H1 (cell line): Measurements from ENCODE around the gene CFAP97. TPM values are rescaled to one million over a fixed set of nuclear protein-coding genes. Genes with fewer than 3 reads are reported as not detected.

ENCODE experiments used
- CTCF ChIA-PET: fragments of 300-600 bp; sonication (Branson Sonifier 250); formaldehyde crosslinking; loops from one replicate; lab custom pipeline; 2021; ENCODE audit not compliant: partially characterized antibody; lab: Charles Lee
- POLR2A ChIA-PET: fragments of 300-600 bp; sonication (Branson Sonifier 250); formaldehyde crosslinking; loops from one replicate; lab custom pipeline; 2021; ENCODE audit warnings: inconsistent platforms; ENCODE audit not compliant: partially characterized antibody; lab: Charles Lee
- DNase-seq, 2 experiments: peaks; one replicate each; pipeline versions ENCODE4 v3.0.0 to v3.0.0-alpha.2; 2010 to 2022; ENCODE audit warnings: low spot score in 2 of 2, low read depth in 1 of 2, mixed read lengths in 1 of 2
- FAIRE-seq: peaks from 2 replicates; lab custom pipeline; 2011; peaks lifted over from hg19 to GRCh38; lab: Jason Lieb, UNC
- H2AFZ ChIP-seq: 2 replicates; pipeline ENCODE4 v1.8.1; 2012; ENCODE audit warnings: low read length, inconsistent platforms
- H2AK5ac ChIP-seq: 2 replicates; pipeline ENCODE4 v1.6.1; 2013; ENCODE audit warnings: low read depth, low read length
- H2BK120ac ChIP-seq: replicated peaks from 2 replicates; pipeline ENCODE3; 2013; ENCODE audit warnings: low read depth, low read length, inconsistent platforms
- H2BK12ac ChIP-seq: 2 replicates; pipeline ENCODE4 v1.6.1; 2013; ENCODE audit warnings: low read depth, low read length
- H2BK15ac ChIP-seq: 2 replicates; pipeline ENCODE4 v1.6.1; 2013; ENCODE audit warnings: low read length
- H2BK20ac ChIP-seq: 2 replicates; pipeline ENCODE4 v1.6.1; 2013; ENCODE audit warnings: low read length
- H2BK5ac ChIP-seq: 2 replicates; pipeline ENCODE4 v1.6.1; 2013; ENCODE audit warnings: low read depth, low read length
- H3K14ac ChIP-seq: 2 replicates; pipeline ENCODE4 v1.6.1; 2013; ENCODE audit warnings: inconsistent platforms; ENCODE audit not compliant: insufficient read length
- H3K18ac ChIP-seq: 2 replicates; pipeline ENCODE4 v1.6.1; 2013; ENCODE audit warnings: low read length; ENCODE audit errors: extremely low read depth
- H3K23ac ChIP-seq: 2 replicates; pipeline ENCODE4 v1.6.1; 2013; ENCODE audit warnings: inconsistent platforms; ENCODE audit not compliant: insufficient read length
- H3K23me2 ChIP-seq: 2 replicates; pipeline ENCODE4 v1.6.1; 2013; ENCODE audit warnings: low read depth, low read length
- H3K27ac ChIP-seq: 2 replicates; pipeline ENCODE4 v1.6.1; 2011; ENCODE audit warnings: low read depth, low read length, inconsistent platforms
- H3K27me3 ChIP-seq, 4 experiments: replicated peaks in 1 of 4; 1 replicate in 1 of 4; 2 replicates in 3 of 4; pipeline versions ENCODE4 v1.6.1 to v1.8.1; 2011 to 2013; ENCODE audit warnings: low read length in 3 of 4, mild to moderate bottlenecking in 3 of 4, inconsistent platforms in 2 of 4, mixed read lengths in 2 of 4, moderate library complexity in 1 of 4; ENCODE audit not compliant: control insufficient read depth in 3 of 4, insufficient read depth in 3 of 4; ENCODE audit errors: extremely low read depth in 1 of 4
- H3K36me3 ChIP-seq, 4 experiments: 2 replicates each; pipeline versions ENCODE4 v1.6.1 to v1.8.1; 2011 to 2013; ENCODE audit warnings: mild to moderate bottlenecking in 4 of 4, low read length in 3 of 4, moderate library complexity in 2 of 4, control low read depth in 1 of 4, inconsistent platforms in 1 of 4; ENCODE audit not compliant: insufficient read depth in 4 of 4, control insufficient read depth in 2 of 4
- H3K4ac ChIP-seq: replicated peaks from 2 replicates; pipeline ENCODE3; 2013; ENCODE audit warnings: low read length, low read depth, mixed read lengths, inconsistent platforms; ENCODE audit not compliant: insufficient read length
- H3K4me1 ChIP-seq, 4 experiments: replicated peaks in 1 of 4; 1 replicate in 1 of 4; 2 replicates in 3 of 4; pipeline versions ENCODE4 v1.6.1 to v1.8.1; 2011 to 2013; ENCODE audit warnings: low read length in 3 of 4, inconsistent platforms in 2 of 4, mixed read lengths in 1 of 4; ENCODE audit not compliant: insufficient read depth in 4 of 4, control insufficient read depth in 3 of 4
- H3K4me2 ChIP-seq, 2 experiments: 2 replicates each; pipeline versions ENCODE4 v1.6.1 to v1.8.1; 2011 to 2013; ENCODE audit warnings: low read depth in 2 of 2, low read length in 2 of 2, control low read depth in 1 of 2, inconsistent platforms in 1 of 2, mild to moderate bottlenecking in 1 of 2; ENCODE audit not compliant: insufficient read depth in 1 of 2
- H3K4me3 ChIP-seq, 4 experiments: fragments of 200-600, 300-600 bp in 1 of 4; sonication (generic), shearing (Covaris generic), sonication (Bioruptor Twin) in 1 of 4; 2 replicates each; pipeline versions ENCODE4 v1.5.1 to v1.8.1; 2011 to 2016; ENCODE audit warnings: low read length in 4 of 4, low read depth in 3 of 4, control low read depth in 2 of 4, inconsistent platforms in 2 of 4, mild to moderate bottlenecking in 2 of 4, mixed read lengths in 1 of 4, moderate library complexity in 1 of 4; ENCODE audit not compliant: insufficient read depth in 2 of 4; ENCODE audit errors: extremely low read depth in 1 of 4
- H3K56ac ChIP-seq: replicated peaks from 2 replicates; pipeline ENCODE3; 2013; ENCODE audit warnings: low read depth, mild to moderate bottlenecking, mixed read lengths, low read length, inconsistent platforms; ENCODE audit not compliant: insufficient read length
- H3K79me1 ChIP-seq: 2 replicates; pipeline ENCODE4 v1.6.1; 2013; ENCODE audit warnings: low read depth, low read length, control low read depth
- H3K79me2 ChIP-seq, 2 experiments: 2 replicates each; pipeline versions ENCODE4 v1.6.1 to v1.8.1; 2012 to 2013; ENCODE audit warnings: low read length in 2 of 2, mild to moderate bottlenecking in 2 of 2, inconsistent platforms in 1 of 2; ENCODE audit not compliant: insufficient read depth in 2 of 2, control insufficient read depth in 1 of 2
- H3K9ac ChIP-seq, 4 experiments: replicated peaks in 1 of 4; 1 replicate in 1 of 4; 2 replicates in 3 of 4; pipeline versions ENCODE4 v1.6.1 to v1.8.1; 2011 to 2013; ENCODE audit warnings: low read depth in 3 of 4, low read length in 3 of 4, control low read depth in 2 of 4, mild to moderate bottlenecking in 2 of 4, moderate library complexity in 2 of 4, inconsistent platforms in 1 of 4; ENCODE audit errors: extremely low read depth in 1 of 4
- H3K9me3 ChIP-seq, 2 experiments: 2 replicates each; pipeline versions ENCODE4 v1.6.1 to v1.8.1; 2012 to 2013; ENCODE audit warnings: mild to moderate bottlenecking in 2 of 2, moderate library complexity in 2 of 2, control low read depth in 1 of 2, inconsistent platforms in 1 of 2, low read depth in 1 of 2, low read length in 1 of 2, mixed read lengths in 1 of 2; ENCODE audit not compliant: insufficient read depth in 2 of 2
- H4K20me1 ChIP-seq, 2 experiments: replicated peaks in 1 of 2; 2 replicates each; pipeline versions ENCODE3 to v1.8.1; 2011 to 2013; ENCODE audit warnings: inconsistent platforms in 2 of 2, low read length in 2 of 2, mild to moderate bottlenecking in 1 of 2; ENCODE audit not compliant: insufficient read depth in 2 of 2, control insufficient read depth in 1 of 2
- H4K5ac ChIP-seq: 2 replicates; pipeline ENCODE4 v1.6.1; 2013; ENCODE audit warnings: low read length, low read depth, mixed read lengths, inconsistent platforms; ENCODE audit not compliant: insufficient read length
- H4K8ac ChIP-seq: 2 replicates; pipeline ENCODE4 v1.8.0; 2013; ENCODE audit warnings: mild to moderate bottlenecking, moderate library complexity, low read length, inconsistent platforms; ENCODE audit not compliant: insufficient read depth; ENCODE audit errors: extremely low read depth
- H4K91ac ChIP-seq: replicated peaks from 2 replicates; pipeline ENCODE3; 2013; ENCODE audit warnings: low read length, mixed read lengths, inconsistent platforms; ENCODE audit not compliant: insufficient read length
- BCL11A ChIP-seq, 2 experiments: IDR thresholded peaks; one replicate each; pipeline ENCODE4 v1.6.1; 2011; ENCODE audit warnings: low read depth in 2 of 2, low read length in 2 of 2, mild to moderate bottlenecking in 2 of 2
- CREB1 ChIP-seq: IDR thresholded peaks from 2 replicates; pipeline ENCODE4 v1.6.1; 2012; ENCODE audit warnings: inconsistent platforms
- CTCF ChIP-seq, 3 experiments: IDR thresholded peaks; 1 replicate in 2 of 3; 2 replicates in 1 of 3; pipeline versions ENCODE4 v1.5.1 to v1.6.1; 2011; ENCODE audit warnings: low read length in 3 of 3, mild to moderate bottlenecking in 3 of 3, inconsistent platforms in 2 of 3, low read depth in 1 of 3, moderate library complexity in 1 of 3; ENCODE audit not compliant: insufficient read depth in 1 of 3; ENCODE audit errors: control extremely low read depth in 1 of 3
- EP300 ChIP-seq, 2 experiments: IDR thresholded peaks; 1 replicate in 1 of 2; 2 replicates in 1 of 2; pipeline ENCODE4 v1.6.1; 2011 to 2012; ENCODE audit warnings: low read depth in 2 of 2, low read length in 2 of 2, mild to moderate bottlenecking in 2 of 2, borderline replicate concordance in 1 of 2, inconsistent platforms in 1 of 2, moderate library complexity in 1 of 2
- MAX ChIP-seq: IDR thresholded peaks from 2 replicates; pipeline ENCODE4 v1.6.1; 2012; ENCODE audit warnings: inconsistent platforms
- RAD21 ChIP-seq, 2 experiments: IDR thresholded peaks in 1 of 2; conservative IDR thresholded peaks in 1 of 2; 2 replicates each; pipeline ENCODE4 v1.6.1; 2011; ENCODE audit warnings: low read depth in 2 of 2, low read length in 2 of 2, improper control_type of control experiment in 1 of 2, inconsistent platforms in 1 of 2, mild to moderate bottlenecking in 1 of 2, moderate library complexity in 1 of 2
- SP1 ChIP-seq: IDR thresholded peaks from 2 replicates; pipeline ENCODE4 v1.6.1; 2011; ENCODE audit warnings: low read depth, low read length
- TAF7 ChIP-seq: optimal IDR thresholded peaks from 2 replicates; pipeline ENCODE3; 2011; ENCODE audit warnings: low read depth, mild to moderate bottlenecking, inconsistent platforms, low read length, moderate library complexity, borderline replicate concordance
- ZNF274 ChIP-seq: IDR thresholded peaks from 2 replicates; pipeline ENCODE4 v1.7.0; 2012; ENCODE audit warnings: low read length, borderline replicate concordance; ENCODE audit errors: extremely low read depth
- WGBS, 2 experiments: shearing (Covaris generic) in 1 of 2; methylation state at CpG; one replicate each; pipeline versions ENCODE4 v1.1.6 to v1.1.7; 2013 to 2015; ENCODE audit warnings: low lambda C conversion rate in 2 of 2, mixed read lengths in 2 of 2, inconsistent platforms in 1 of 2, low coverage in 1 of 2, missing lambda C conversion rate in 1 of 2; ENCODE audit not compliant: insufficient replicate concordance in 2 of 2, insufficient coverage in 1 of 2, insufficient read length in 1 of 2; ENCODE audit errors: extremely low coverage in 1 of 2, missing lambda C conversion rate in 1 of 2; 5-methylcytosine and 5-hydroxymethylcytosine counted together
- polyA plus RNA-seq, 7 experiments: library from polyadenylated mRNA; depleted of rRNA in 3 of 7; stranded (reverse) in 5 of 7; unstranded in 2 of 7; fragments of >200 nt in 5 of 7; fragments of 200-250 nt in 2 of 7; gene quantifications; 1 replicate in 5 of 7; 2 replicates in 1 of 7; 4 replicates in 1 of 7; pipeline versions ENCODE4 v1.2.1 to v1.2.3, GENCODE V29; 2011 to 2013; ENCODE audit warnings: missing spikeins in 2 of 7, mixed read lengths in 2 of 7
- total RNA-seq: library from RNA; stranded (reverse); fragmentation: NEBNext Ultra II Directional; extraction: Animal tissue kit (Norgen Biotek cat#: 25700); gene quantifications from 2 replicates; pipeline ENCODE4 v1.2.1, GENCODE V29; 2021

CFAP97 gene
- total and polyA plus RNA-seq, 2 of the 8 experiments (the other 6 are each of a cell fraction or from before 2014, with no cell fraction given), result 9.2 to 40.4 TPM

- no peak overlapping the region for H2BK15ac ChIP-seq
- H3K18ac ChIP-seq, result no peak overlapping the region
- FAIRE-seq (no peak), DNase-seq (no peak)
- peaks cover 0 to 4% (median 0%) of the 10 kb centered on the region in 4 experiments; a peak in 1 of 7 replicates for H3K27me3 ChIP-seq
- no peaks in the 10 kb centered on the region for H4K20me1 ChIP-seq
- no peak overlapping the region for H4K5ac ChIP-seq
- no peak overlapping the region for H3K4me3 ChIP-seq
- no peak overlapping the region for H2AK5ac ChIP-seq
- no peak overlapping the region for H3K23ac ChIP-seq
- H3K79me2 ChIP-seq, result no peaks in the 10 kb centered on the region
- no peaks in the 10 kb centered on the region for H3K23me2 ChIP-seq
- TF ChIP-seq TAF7 (no peak), CREB1 (no peak), RAD21 (IDR thresholded peaks at IDR 0.05 in 1 of 2, conservative IDR thresholded peaks at IDR 0.05 in 1 of 2; ENCODE audit: low read depth in 2 of 2, low read length in 2 of 2) (peak; percentile 84 to 86), EP300 (IDR thresholded peaks at IDR 0.05; ENCODE audit: borderline replicate concordance in 1 of 2, low read depth in 2 of 2, low read length in 2 of 2) (no peak), BCL11A (IDR thresholded peaks at IDR 0.05; ENCODE audit: low read depth in 2 of 2, low read length in 2 of 2) (no peak), SP1 (no peak), MAX (no peak), ZNF274 (no peak), CTCF (IDR thresholded peaks at IDR 0.05; ENCODE audit: control extremely low read depth in 1 of 3, insufficient read depth in 1 of 3, low read depth in 1 of 3, low read length in 3 of 3) (peak in 2 of 3 experiments; percentile 60 to 63; a peak in 3 of 4 replicates)
- H3K56ac ChIP-seq, result no peak overlapping the region
- no peaks in the 10 kb centered on the region for H3K4me1 ChIP-seq
- H4K91ac ChIP-seq, result no peak overlapping the region
- no peak overlapping the region for H3K4me2 ChIP-seq
- no peak overlapping the region for H2AFZ ChIP-seq
- no peak overlapping the region for H2BK120ac ChIP-seq
- H4K8ac ChIP-seq, result no peak overlapping the region
- no peak overlapping the region for H3K14ac ChIP-seq
- H3K36me3 ChIP-seq, result no peaks in the 10 kb centered on the region
- no peak overlapping the region for H3K9ac ChIP-seq
- 72% methylated on average over 3 of the region's 3 CpGs; no CpG with 5 or more reads in 1 of the 2 experiments for WGBS, 2 experiments
- H2BK5ac ChIP-seq, result no peak overlapping the region
- H3K9me3 ChIP-seq, result no peaks in the 10 kb centered on the region
- CTCF ChIA-PET, result interaction anchor here (0.6 to 11.4 kb wide), 45 partner anchors 8 to 933 kb away, joined by 3 to 167 read pairs (median 3); partner anchors contain the start of genes HELT and SLC25A4
- no peak overlapping the region for H3K27ac ChIP-seq
- POLR2A ChIA-PET, result interaction anchor here (1.9 kb wide), 1 partner anchor 9 kb away, joined by 8 read pairs; the partner anchor contains the start of gene SLC25A4
- H2BK20ac ChIP-seq, result no peak overlapping the region
- no peak overlapping the region for H3K4ac ChIP-seq
- no peaks in the 10 kb centered on the region for H3K79me1 ChIP-seq
- no peak overlapping the region for H2BK12ac ChIP-seq
These were observed 69.4 kb downstream of the CFAP97 start for GRCh38 chr4:185134307-185134869.
